Effector CD8-positive, alpha-beta T cell (primary cell): ENCODE results near the gene TIMP1.

Experiments
- DNase-seq: peaks from one replicate; lab custom pipeline; 2025; lab: John Stamatoyannopoulos, UW

TIMP1 gene

DNA sequence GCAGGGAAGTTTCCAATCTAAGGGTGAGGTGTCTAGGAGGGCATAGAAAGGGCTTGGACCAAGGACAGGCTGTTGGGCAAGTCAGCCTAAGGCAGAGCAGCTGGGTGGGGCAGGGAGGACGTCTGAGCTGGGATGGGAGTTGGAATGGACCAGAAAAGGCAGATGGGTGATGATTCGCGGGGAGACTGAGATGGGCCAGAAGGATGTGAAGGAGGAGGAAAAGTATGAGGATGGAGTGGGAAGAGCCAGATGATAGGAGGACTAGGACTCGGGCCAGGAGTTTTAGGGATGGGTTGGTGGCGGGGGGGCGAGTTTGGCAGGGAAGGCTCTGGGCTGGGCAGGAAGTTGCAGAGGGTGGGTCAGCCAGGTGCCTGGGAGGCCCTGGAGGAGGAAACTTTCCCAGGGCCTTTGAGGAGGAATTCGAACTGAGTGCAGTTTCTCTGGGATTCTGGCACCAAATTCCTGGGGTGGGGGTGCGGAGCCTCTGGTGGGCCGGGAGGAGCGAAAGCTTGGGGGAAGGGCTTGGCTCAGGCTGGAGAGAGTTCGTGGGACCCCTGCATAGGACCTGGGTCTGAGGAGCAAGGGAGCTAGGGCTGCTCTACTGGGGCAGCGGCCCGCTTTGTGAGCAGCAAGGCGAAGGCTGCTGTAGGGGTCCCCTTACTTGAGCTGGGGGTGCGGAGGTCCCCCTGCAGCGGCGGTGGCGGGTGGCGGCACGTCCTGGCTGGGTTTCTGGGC is 8.7 kb upstream of the TIMP1 start:
- DNase-seq = no peak

DNA sequence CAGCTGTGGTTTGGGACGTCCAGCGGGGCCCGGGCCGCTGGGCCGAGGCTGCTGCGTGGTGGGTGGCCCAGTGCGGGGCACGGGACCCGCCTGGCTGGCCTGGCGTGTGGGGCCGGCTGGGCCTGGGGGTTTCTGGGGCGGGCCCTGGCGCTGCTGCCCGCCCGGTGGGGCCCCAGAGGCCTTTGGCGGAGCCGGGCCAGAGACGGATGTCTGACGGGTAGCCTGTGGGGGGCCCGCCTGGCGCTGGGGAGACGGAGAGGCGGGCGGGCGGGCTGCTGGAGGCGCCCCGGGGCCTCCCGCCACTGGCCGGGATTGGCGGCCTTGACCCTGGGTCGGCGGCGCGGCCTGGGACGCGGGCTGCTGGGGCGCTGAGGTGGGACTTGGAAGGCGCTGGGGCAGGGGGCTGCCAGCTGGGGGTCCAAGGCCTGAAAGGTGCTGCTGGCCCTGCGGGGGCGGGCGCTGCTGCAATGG is 8.1 kb upstream of the TIMP1 start:
- no peak for DNase-seq

DNA sequence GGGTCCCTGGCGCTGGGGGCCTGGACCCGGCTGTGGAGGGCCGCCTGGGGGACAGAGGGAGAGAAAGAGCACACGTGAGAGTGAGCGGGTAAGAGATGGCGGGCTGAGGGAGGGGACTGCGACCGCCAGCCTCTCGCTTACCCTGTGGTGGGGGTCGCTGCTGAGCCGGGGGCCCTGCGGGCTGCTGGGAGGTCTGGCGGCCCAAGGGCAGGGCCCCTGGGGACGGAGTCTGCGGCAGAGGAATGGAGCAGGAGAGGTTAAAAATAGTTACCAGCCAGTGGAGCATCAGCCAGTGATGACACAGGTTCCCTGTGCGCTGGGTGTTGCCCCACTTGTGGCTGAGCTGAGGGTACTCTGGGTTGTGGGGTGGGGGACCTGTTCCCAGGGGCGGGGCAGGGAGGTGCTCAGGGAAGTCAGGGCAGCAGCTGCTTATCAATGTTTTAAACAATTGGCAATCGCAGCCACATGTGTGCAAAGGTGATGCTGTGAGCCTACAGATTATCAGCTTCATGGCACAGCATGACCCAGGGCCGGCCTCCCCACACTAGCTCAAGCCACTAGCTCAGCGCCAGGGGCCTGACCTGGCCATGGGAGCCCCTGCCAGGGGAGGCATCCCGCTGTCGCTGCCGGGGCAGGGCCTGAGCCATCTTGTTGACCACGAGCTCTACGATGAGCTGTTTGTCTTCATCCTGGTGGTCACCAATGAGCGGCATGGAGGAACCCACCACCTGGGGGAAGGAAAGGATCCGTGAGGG is 7.5 kb upstream of the TIMP1 start:
- no peak for DNase-seq

DNA sequence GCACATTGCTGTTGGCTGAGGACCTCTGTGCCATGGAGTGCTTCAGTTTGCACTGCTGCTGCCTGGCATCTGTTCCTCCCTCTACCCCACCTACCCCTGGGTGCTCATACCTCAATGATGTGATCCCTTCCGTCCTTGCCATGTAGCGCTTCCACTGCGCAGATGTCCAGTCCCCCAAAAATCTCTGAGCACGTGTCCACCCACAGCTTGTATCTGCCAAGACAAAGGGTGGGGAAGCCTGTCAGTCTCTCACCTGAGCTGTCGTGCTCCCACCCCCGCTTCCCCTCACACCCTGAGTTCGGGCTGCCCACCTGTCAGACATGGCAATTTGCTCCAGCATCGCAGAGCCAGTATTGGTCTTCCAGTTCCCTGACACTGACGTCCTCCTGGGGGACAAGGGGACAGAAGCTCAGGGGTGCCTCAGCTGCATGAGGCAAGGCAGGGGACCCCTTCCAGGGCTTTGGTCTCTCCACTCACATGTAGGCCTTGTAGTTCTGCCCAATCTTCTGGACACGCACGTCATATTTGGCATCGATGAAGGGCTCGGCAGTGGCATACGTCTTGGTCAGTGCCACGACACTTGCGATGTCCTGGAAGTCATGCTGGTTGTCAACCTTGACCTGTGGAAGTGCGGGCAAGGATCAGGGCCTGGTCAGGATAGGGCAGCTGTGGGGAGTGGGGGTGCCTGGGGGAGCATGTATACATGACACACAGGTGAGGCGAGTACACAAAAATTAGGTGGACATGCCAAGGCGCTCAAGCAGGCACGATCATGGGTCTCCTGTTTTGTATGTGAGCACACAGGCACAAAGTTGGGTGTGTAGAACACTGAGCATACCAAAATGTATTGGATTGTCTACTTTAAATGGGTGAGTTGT is 6.0 kb upstream of the TIMP1 start:
- no peak for DNase-seq

DNA sequence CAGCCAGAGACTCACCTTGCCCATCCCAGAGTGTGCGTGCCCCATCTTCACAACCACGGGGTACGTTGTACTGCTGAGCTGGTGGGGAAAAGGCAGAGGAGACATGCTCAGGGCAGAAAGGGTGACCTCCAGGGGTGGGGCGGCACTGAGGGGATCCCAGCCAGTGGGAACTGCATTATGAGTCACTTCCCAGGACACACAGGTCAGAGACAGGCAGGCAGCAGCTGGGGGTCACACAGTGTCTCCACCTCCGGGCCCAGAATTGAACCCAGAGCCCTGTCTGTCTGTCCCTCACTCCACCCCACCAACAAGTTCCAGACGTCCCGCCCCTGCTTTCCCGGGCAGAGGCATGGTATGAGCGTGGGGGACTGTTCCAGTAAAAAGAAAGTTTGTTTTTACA is 4.8 kb upstream of the TIMP1 start:
- DNase-seq = no peak

DNA sequence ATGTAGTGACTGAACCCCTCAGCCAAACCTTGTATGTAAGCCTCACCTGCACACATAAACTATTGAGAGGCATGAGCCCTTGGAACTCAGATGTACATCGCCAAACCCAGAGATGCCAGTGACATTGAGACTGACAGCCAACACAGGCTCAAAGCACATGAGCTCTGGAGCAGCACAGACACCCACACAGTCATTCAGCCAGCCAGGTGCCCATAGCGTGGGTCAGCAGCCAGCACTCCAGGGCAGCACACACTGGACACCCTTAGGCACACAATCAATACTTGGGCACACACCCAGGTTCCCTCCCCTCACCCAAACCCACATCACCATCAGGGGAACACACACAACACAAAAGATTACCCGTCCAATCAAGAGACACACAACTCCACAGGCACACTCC is 4.3 kb upstream of the TIMP1 start:
- no peak for DNase-seq

DNA sequence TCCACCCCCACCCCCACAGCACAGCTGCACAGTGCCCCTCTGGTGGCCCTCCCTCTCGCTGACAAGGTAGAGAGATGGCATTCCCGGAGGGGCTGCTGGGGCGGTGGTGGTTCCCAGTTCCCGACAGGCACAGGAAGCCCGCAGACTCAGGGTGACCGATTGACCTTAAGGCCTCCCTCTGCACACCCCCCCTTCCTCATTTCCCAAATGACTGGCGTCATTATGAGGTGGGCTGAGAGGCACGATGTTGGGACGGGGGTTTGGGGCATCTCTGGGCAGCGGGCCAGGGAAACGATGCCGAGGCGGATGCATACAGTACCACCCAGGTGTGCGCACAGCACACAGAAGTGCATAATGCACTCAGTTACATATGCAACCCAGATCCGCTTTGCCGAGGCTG is 3.5 kb upstream of the TIMP1 start:
- no peak for DNase-seq

DNA sequence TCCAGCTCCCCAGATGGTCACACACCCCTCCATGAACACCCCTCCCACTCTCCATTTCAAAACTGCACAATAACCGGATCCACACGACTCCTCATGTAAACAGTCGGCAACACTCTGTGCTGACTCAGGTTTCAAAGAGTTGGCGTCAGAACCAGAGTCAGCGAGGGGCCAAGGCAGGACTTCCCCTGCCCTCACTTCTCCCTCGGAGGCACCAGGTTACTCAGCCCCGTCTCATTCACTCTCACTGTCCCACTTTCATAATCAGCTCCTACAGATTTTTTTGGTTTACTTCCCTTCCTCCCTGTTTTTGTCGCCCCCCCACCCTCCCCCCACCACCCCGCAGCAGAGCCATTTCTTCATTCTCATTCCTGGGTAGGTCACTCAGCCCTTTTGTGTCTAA is 2.7 kb upstream of the TIMP1 start:
- DNase-seq = no peak

DNA sequence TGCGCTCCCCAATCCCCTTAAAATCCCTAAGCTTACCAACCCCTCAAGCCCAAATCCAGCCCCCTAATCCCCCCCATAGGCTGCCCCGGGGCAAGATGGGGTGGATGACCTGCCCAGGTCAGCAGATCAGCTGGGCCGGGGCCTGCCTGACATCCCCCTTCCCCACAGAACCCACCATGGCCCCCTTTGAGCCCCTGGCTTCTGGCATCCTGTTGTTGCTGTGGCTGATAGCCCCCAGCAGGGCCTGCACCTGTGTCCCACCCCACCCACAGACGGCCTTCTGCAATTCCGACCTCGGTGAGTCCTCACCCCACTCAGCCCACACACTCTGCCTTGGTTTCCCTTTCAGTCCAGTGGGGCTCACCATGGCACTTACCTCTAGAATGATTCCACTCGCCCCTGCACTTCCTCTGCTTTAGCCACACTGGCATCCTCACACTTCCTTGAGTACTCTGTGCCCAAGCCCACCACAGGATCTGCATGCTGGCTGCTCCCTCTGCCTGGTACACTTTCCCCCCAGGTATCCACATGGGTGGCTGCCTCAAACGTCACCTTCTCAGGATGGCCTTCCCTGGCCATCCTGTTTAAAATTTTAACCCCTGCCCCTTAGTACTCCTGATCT is 1.1 kb downstream of the TIMP1 start:
- DNase-seq = no peak

DNA sequence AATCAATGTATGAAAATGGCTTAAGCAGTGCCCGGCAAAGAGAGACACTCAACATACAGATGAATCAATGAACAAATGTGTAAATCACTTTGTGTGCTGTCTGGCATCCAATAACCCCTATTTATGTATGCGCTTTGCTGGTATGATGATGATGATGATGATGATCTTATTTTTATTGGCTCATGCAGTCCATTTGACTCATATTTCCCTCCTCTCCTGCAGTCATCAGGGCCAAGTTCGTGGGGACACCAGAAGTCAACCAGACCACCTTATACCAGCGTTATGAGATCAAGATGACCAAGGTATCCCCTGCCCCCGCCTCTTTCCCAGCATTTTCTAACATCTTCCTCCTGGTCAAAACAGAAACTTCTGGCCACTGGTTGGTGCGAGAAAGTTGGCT is 2.5 kb downstream of the TIMP1 start:
- no peak for DNase-seq

DNA sequence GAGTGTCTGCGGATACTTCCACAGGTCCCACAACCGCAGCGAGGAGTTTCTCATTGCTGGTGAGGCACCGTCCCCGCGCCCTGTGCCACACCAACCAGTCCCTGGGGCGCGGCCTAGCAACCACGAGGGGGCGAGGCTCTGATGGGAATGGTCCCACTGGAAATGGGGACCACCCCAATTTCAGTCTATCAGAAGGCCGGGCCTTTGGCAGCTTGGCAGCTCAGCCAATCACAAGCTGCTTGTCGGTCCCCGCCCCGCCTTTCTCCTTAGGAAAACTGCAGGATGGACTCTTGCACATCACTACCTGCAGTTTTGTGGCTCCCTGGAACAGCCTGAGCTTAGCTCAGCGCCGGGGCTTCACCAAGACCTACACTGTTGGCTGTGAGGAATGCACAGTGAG is 3.0 kb downstream of the TIMP1 start:
- no peak for DNase-seq

DNA sequence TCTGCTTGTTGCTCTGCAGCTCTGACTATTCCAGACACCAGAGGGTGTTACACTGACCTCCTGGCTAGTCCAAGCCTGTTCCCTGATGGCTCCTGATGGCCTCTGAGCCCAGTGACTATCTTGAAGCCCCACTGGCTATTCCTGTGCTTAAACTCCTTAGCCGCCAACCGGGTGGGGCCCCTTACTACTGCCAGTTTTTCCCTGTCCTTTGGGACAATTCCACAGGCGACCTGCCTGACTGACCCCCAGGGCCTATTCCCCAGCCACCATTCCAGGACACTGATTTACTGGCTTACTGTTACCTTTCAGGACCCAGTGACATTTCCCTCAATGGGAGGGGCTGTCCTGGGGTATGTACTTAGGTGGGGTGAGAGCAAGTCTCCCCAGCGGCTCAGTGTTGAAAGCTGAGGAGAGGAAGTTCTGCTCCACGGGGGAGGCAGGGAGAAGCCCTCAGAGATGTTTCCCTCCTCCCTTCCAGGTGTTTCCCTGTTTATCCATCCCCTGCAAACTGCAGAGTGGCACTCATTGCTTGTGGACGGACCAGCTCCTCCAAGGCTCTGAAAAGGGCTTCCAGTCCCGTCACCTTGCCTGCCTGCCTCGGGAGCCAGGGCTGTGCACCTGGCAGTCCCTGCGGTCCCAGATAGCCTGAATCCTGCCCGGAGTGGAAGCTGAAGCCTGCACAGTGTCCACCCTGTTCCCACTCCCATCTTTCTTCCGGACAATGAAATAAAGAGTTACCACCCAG is 4.0 kb downstream of the TIMP1 start:
- no peak for DNase-seq

DNA sequence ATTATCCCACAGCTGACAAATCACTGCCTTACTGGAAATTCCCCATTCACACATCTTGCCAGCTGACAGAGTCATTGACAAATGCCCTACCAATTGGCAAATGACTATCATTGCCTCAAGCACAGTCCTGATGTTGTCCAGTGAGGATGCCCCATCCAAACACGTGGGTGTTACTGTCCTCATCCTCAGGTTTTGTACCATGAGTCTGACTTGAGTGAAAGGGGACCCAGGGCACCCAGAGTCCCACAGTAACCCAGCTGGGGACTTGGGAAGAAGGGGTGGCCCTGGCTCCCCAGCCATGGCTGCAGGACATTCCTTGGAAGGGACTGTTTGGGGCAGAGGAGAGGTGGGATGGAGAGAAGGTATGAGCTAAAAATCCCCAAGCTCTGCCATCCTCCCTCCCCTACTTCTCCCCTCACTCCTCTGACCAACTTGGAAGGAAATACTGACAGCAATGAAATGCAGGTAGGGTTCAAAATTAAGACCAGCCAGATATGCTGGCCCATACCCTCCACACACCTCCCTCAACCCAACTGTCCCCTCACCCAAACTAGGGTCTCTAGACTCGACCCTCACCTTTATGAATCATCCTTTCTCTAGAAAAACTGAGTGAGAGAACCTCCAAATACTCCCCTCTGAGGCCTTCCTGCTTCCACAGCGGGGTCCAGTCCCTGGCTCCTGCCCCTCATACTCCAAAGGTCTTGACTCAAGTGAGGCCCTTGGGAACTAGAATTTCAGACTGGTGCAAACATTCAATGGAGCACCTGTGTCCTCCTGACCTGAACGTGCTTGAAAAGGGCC is 5.1 kb downstream of the TIMP1 start:
- no peak for DNase-seq

DNA sequence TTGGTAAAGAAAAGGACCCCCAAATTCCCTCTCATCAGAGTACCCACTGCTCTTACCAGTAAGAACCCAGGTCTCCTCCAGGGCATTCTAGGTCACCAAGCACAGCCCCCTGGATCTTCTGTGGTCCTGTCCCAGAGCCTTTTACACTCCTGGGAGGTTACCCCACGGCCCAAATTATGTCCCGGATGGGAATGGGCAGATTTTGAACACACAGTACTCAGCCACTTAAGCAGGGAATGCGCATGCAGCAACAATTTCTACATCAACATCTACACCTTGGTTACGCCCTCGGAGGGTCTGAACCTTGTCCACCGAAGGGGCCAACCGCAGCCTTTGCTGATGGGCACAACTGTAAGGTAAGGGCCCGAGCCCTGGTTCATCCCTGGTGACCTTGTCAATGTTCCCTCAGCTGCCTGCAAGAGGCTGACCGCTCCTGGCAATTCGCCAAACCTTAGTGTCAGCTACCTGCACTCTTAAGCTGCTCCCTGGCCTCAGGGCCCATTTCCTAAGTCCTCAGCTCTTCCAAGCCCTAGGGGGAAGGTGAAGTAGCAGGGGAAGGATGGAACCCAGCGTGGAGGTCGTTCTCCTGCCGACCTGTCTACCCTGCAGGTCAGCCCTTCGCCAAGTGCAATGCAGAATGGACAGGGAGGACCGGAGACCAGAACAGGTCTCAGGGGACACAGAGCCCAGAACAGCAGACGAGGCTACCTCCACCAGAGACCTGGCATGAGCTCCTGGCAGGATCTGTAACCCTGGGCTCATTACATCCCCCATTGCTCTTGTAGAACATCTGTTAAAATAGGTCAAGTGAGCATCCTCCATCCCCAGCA is 5.9 kb downstream of the TIMP1 start:
- DNase-seq = no peak

DNA sequence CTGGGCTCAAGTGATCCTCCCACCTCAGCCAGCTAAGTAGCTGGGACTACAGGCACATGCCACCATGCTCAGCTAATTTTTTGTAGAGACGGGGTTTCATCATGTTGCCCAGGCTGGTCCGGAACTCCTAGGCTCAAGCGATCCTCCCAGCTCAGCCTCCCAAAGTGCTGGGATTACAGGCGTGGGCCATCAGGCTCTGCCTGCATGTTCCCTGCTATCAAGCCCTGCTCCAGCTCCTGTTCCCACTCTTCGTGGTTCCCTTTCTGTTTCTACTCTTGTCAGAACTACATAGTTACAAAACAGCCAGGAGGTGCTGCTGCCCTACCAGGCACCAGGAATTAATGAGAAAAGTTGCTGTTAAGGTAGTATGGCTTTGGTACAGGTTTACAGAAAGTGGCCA is 8.7 kb downstream of the TIMP1 start:
- no peak for DNase-seq

DNA sequence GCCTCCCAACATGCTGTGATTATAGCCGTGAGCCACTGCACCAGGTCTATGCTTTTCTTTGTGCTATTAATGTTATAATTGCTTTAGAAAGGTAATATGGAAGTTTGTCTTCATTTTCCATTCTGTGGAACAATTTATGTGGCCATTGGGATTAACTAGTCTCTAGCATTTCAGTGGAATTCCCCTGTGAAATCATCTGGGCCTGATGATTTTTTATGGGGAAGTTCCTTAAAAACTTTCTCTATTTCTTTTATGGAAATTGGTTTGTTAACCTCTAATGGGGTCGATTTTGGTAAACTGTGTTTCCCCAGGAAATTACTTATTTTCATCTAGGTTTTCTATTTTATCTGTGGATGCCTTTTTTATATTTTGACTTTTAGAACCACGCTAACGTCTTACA is 11.3 kb downstream of the TIMP1 start:
- DNase-seq = no peak

DNA sequence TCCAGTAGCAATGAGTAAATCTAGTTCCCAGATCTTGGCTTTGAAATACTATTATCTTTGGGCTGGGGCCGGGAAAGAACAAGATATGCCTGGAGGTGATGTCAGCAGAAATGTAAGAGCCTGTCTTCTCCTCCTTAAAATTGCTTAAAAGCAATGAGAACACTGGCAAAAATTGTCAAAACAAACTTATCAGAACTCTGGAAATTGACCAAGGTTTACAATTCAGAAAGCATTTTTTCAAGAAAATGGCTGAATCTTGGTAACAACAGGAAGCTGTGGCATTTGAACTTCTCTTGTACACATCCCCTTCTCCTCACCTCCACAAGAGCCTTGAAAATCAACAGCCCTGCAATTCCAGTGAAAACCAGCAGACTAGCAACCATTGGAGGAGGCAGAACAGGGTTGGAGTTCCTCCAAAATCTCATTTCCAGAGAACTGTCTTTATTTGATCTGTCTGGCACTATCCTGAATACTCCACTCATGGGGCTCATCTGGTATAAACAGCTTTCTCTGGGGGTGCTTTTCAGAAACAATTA is 13.5 kb downstream of the TIMP1 start:
- no peak for DNase-seq

DNA sequence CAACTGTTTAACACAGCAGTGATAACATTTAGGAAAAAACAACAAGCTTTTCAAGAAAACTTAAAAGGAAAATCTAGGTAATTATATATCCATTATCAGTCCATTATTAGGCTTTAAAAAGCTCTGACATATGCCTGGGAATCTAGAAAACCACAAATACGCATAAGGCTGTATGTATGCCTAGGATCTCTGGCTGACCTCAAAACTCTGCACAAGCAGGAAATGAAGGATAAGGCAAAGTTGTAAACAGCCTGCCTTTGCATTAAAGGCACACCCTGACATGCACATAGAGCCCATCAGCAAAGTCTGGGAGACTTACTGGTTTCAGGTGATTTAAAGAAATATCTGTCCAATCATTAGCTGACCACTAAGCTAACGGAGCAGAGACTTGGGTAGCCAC is 14.0 kb downstream of the TIMP1 start:
- no peak for DNase-seq

DNA sequence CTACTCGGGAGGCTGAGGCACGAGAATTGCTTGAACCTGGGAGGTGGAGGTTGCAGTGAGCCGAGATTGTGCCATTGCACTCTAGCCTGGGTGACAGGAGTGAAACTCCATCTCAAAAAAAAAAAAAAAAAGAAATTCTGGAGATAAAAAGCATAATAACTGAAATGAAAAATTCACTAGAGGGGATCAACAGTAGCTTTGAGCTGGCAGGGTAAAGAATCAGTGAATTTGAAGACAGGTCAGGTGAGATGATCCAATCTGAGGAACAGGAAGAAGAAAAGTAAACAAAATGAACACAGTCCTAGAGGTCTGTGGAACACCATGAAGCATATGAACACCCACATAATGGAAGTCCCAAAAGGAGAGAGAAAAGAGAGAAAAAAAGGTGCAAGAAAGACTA is 15.0 kb downstream of the TIMP1 start:
- DNase-seq = no peak
